ENCODE measurements around the gene BLID. TPM values are rescaled to one million over a fixed set of nuclear protein-coding genes. Genes with fewer than 3 reads are reported as not detected.

The BLID gene
- total RNA-seq, 2 donors from 2014 or later = not detected

- ATAC-seq (no peak), DNase-seq (ENCODE audit: low spot score in 2 of 2) (no peak)
- no peaks in the 10 kb centered on the region for H3K36me3 Mint-ChIP-seq
- no peak overlapping the region for H3K27ac Mint-ChIP-seq
- no peaks in the 10 kb centered on the region for H3K9me3 Mint-ChIP-seq
These were observed 42.0 kb downstream of the BLID start for GRCh38 chr11:122074022-122074421.

GRCh38 chr11:122071709-122072202, 44.3 kb downstream of the BLID start:
- Mint-ChIP-seq H3K36me3 (no peaks in the 10 kb centered on the region), H3K27ac (no peak overlapping the region), H3K9me3 (no peaks in the 10 kb centered on the region)
- ATAC-seq (no peak), DNase-seq (ENCODE audit: low spot score in 2 of 2) (no peak)

GRCh38 chr11:122069707-122070360, 46.2 kb downstream of the BLID start:
- ATAC-seq (no peak), DNase-seq (ENCODE audit: low spot score in 2 of 2) (no peak)
- no peaks in the 10 kb centered on the region for H3K9me3 Mint-ChIP-seq
- H3K36me3 Mint-ChIP-seq = no peaks in the 10 kb centered on the region
- no peak overlapping the region for H3K27ac Mint-ChIP-seq

GRCh38 chr11:122068837-122069236, 47.2 kb downstream of the BLID start:
- Mint-ChIP-seq H3K9me3 (no peaks in the 10 kb centered on the region), H3K27ac (no peak overlapping the region), H3K36me3 (no peaks in the 10 kb centered on the region)
- ATAC-seq (no peak), DNase-seq (ENCODE audit: low spot score in 2 of 2) (no peak)

- no peaks in the 10 kb centered on the region for H3K36me3 Mint-ChIP-seq
- DNase-seq (ENCODE audit: low spot score in 2 of 2) (no peak), ATAC-seq (no peak)
- H3K9me3 Mint-ChIP-seq = no peaks in the 10 kb centered on the region
- H3K27ac Mint-ChIP-seq = no peak overlapping the region
These were observed 47.9 kb downstream of the BLID start for GRCh38 chr11:122068141-122068540.
